ENCODE results near the gene PCGF5.
A peak's percentile ranks its signal among the peaks of the same experiment; 100 is the strongest.
"Not testable (repeated sequence)": the region's sequence is repeated elsewhere in the genome, so short reads cannot be mapped to it uniquely, and the experiment has no call there.

The PCGF5 gene

GRCh38 chr10:91210014-91210413 lies 10.4 kb upstream of the PCGF5 start:
- no peak for DNase-seq (ENCODE audit: low read depth)

GRCh38 chr10:91210435-91210834 lies 10.0 kb upstream of the PCGF5 start:
- no peak for DNase-seq (ENCODE audit: low read depth)

GRCh38 chr10:91211675-91212074 lies 8.8 kb upstream of the PCGF5 start:
- no peak for DNase-seq (ENCODE audit: low read depth)

GRCh38 chr10:91214911-91215310 lies 5.6 kb upstream of the PCGF5 start:
- no peak for DNase-seq (ENCODE audit: low read depth)

- DNase-seq (ENCODE audit: low read depth) = no peak
These were observed 5.1 kb upstream of the PCGF5 start for GRCh38 chr10:91215384-91215783.

- no peak for DNase-seq (ENCODE audit: low read depth)
These were observed 881 bp upstream of the PCGF5 start for GRCh38 chr10:91219371-91220193.

GRCh38 chr10:91220954-91221675 lies 652 bp downstream of the PCGF5 start:
- no peak for DNase-seq (ENCODE audit: low read depth)

DNA sequence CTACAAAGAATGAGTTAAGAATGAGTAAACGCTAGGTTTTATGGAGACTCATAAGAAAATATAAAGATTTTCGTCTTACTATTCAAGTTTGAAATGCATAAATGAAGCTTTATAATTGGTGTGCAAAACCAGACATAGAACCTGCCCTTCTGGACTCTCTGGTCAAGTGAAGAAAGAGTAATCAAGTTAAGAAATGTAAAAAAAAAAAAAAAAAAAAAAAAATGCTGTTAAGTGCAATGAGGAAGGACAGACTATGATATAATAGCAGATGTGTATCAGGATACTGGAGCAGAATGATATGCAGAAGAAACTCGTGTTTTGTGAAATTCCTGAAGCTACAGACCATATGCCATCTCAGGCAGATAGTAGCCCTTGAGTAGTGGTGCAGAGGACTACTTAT lies 5.6 kb downstream of the PCGF5 start:
- no peak for DNase-seq (ENCODE audit: low read depth)

GRCh38 chr10:91227576-91227975 lies 7.1 kb downstream of the PCGF5 start:
- no peak for DNase-seq (ENCODE audit: low read depth)

- DNase-seq (ENCODE audit: low read depth) = no peak
These were observed 9.2 kb downstream of the PCGF5 start for GRCh38 chr10:91229683-91230082.

DNA sequence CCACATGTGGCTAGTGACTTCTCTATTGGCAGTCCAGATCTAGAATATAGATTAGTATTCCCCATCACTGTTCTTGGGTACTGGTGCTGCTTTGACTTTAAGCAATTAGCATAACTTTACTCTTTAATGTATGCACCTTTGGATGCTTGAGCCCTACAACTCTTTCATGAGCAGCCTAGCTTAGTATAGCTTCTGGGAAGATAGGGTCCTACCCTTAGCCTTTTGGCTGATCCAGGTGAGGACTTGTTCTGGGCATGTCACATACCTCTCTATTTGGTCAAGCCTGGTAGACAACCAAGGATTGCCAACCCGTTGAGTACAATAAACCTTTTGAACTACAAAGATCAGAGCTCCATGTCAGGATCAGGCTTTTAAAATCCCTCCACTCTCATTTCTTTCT lies 17.7 kb downstream of the PCGF5 start:
- no peak for DNase-seq (ENCODE audit: low read depth)

DNA sequence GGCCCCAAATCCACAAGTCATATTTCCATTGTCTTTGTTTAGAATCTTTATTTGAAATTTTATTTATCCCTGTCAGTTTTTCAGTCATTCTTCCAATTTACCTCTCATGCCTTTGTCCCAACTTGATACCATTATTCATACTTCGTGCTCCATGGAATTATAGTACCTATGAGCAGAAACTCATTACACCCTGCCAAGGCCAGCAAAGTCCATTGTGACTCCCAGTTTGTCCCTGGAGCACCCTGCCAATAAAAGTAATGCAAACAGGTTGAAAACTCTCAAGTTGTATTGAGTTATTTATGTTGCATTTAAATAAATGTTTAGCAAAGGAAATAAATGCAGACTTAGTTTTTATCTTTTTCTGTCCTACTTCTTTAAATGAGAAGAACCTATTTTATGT lies 19.3 kb downstream of the PCGF5 start:
- no peak for DNase-seq (ENCODE audit: low read depth)

DNA sequence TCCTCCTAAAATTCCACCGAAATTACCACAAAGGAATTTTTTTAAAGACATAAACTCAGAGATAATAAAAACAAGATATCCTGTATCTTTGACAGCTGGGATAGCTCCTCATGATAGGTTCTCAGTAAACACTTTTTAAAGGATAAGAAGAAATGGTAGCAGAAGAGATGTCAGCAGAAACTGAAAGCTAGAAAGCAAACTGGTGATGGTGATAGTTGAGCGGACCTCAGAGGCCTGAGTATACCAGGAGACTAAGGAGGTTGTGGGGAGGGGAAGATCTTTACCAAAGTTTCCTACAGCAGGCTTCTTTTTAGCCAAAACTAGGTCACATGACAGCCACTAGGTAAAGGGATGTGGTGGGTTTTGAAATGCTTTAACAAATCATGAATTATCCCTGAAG lies 22.5 kb downstream of the PCGF5 start:
- no peak for DNase-seq (ENCODE audit: low read depth)

DNA sequence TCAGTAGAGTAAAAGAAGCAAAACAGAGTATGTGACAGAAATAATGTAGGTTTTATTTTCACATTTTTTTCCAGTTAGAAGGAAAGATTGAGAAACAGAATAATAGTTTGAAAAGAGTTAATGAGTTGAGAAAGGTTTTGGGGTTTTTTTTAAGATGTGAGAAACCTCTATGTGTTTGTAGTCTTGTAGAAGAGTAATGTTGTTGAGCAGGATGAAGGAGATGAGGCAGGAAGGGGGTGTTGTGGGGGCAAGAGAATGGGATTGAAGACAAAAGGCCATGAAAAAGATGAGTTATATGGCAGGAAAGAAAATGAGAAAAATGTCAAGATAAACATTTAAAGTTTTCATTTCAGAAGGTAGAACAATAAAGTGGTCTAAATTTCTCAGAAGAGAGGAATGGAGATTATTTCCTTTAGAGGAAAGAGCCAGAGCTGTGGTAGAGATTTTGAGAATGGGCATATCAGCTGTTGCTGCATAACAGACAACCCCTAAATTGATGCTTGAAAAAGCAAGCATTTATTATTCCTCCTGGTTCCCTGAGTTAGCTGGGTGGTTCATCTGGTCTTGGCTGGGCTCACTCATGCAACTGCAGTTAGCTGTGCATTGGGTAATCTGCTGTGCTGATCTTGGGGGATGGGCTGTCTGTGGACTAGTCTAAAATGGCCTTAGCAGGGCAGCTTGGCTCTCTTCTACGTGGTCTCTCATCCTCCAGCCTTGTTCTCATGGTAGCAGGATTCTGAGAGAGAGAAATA lies 27.1 kb downstream of the PCGF5 start:
- DNase-seq (ENCODE audit: low read depth) = no peak

DNA sequence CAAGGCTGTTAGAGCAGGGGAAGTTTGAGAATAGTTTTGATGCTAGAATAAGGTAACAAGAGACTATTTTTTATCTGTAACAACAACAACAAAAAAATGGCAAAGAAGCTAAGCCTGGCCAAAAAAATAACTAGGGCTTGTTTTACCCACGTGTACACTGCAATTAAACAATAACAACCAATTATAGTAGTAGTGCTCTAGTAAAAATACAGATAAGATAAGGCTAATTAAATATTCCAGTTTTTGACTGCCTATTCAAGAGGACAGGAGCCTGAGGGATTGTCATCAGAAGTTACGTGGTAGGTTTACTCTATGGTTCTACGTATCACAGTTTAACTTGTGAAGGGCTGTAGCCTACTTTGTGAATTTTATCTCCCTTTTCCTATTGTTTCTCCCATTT lies 29.2 kb downstream of the PCGF5 start:
- no peak for DNase-seq (ENCODE audit: low read depth)

DNA sequence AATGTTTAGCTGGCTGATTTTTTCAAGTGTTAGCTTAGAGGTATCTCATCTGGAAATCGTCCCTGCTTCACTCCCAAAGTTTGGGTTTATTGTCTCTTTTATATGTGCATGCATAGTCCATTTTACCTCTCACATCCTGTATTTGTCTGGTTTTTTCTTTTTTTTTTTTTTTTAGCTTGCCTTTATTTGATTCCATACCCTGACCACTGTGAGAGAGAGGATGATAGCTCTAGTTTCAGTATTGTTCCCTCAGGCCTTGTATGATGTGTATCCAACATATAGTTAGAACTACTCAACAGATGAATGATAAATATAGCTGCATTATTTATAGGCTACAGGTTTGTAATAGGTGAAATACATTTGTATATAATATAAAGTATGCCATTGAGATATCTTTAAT lies 29.9 kb downstream of the PCGF5 start:
- DNase-seq (ENCODE audit: low read depth) = no peak

GRCh38 chr10:91251430-91252056 lies 31.1 kb downstream of the PCGF5 start:
- no peak for DNase-seq (ENCODE audit: low read depth)

- DNase-seq (ENCODE audit: low read depth) = no peak
These were observed 32.8 kb downstream of the PCGF5 start for GRCh38 chr10:91253300-91253699.

- no peak for DNase-seq (ENCODE audit: low read depth)
These were observed 36.8 kb downstream of the PCGF5 start for GRCh38 chr10:91257310-91257709.

DNA sequence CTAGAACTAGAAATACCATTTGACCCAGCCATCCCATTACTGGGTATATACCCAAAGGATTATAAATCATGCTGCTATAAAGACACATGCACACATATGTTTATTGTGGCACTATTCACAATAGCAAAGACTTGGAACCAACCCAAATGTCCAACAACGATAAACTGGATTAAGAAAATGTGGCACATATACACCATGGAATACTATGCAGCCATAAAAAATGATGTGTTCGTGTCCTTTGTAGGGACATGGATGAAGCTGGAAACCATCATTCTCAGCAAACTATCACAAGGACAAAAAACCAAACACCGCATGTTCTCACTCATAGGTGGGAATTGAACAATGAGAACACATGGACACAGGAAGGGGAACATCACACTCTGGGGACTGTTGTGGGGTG lies 40.0 kb downstream of the PCGF5 start:
- DNase-seq (ENCODE audit: low read depth) = not testable (repeated sequence)

- peak; percentile 58 for DNase-seq (ENCODE audit: low read depth)
These were observed 51.4 kb downstream of the PCGF5 start for GRCh38 chr10:91271886-91272285.

GRCh38 chr10:91284486-91285090 lies 64.1 kb downstream of the PCGF5 start:
- no peak for DNase-seq (ENCODE audit: low read depth)

All from GM04503 (cell line).